Measurements from ENCODE around the gene ADCY5. TPM values are rescaled to one million over a fixed set of nuclear protein-coding genes. Genes with fewer than 3 reads are reported as not detected.

The ADCY5 gene
- total RNA-seq, 2 experiments from 2014 or later = 0.10 TPM; not detected in 1

- Mint-ChIP-seq H3K36me3 (ENCODE audit: low read depth) (no peaks in the 10 kb centered on the region), H3K27me3 (ENCODE audit: low read depth) (peaks cover 24% of the 10 kb centered on the region), H3K9me3 (peaks cover 6% of the 10 kb centered on the region), H3K27ac (no peak overlapping the region), H3K4me1 (ENCODE audit: low read depth) (no peaks in the 10 kb centered on the region), H3K4me3 (no peak overlapping the region)
- intact Hi-C loops (cut with micrococcal nuclease) = no loop called here
- CTCF ChIA-PET = no interaction called here
- DNase-seq = no peak
Observed at GRCh38 chr3:123353227-123353849, 95.6 kb downstream of the ADCY5 start.

- intact Hi-C loops (cut with micrococcal nuclease) = no loop called here
- no peaks in the 10 kb centered on the region for H3K36me3 Mint-ChIP-seq (ENCODE audit: low read depth)
- H3K27me3 Mint-ChIP-seq (ENCODE audit: low read depth) = peaks cover 24% of the 10 kb centered on the region
- no peaks in the 10 kb centered on the region for H3K4me1 Mint-ChIP-seq (ENCODE audit: low read depth)
- no peak overlapping the region for H3K4me3 Mint-ChIP-seq
- H3K27ac Mint-ChIP-seq = no peak overlapping the region
- CTCF ChIA-PET = no interaction called here
- H3K9me3 Mint-ChIP-seq = peaks cover 6% of the 10 kb centered on the region
- DNase-seq = no peak
Observed at GRCh38 chr3:123352134-123352554, 96.7 kb downstream of the ADCY5 start.

GRCh38 chr3:123351501-123351900 lies 97.4 kb downstream of the ADCY5 start:
- Mint-ChIP-seq H3K4me1 (ENCODE audit: low read depth) (no peaks in the 10 kb centered on the region), H3K4me3 (no peak overlapping the region), H3K27ac (no peak overlapping the region), H3K27me3 (ENCODE audit: low read depth) (peaks cover 20% of the 10 kb centered on the region), H3K9me3 (peaks cover 6% of the 10 kb centered on the region), H3K36me3 (ENCODE audit: low read depth) (no peaks in the 10 kb centered on the region)
- DNase-seq = no peak
- CTCF ChIA-PET = interaction anchor here (0.6 kb wide), 1 partner anchor 1657 kb away, joined by 4 read pairs; no protein-coding TSS in a partner anchor
- intact Hi-C loops (cut with micrococcal nuclease) = no loop called here

- DNase-seq = no peak
- intact Hi-C loops (cut with micrococcal nuclease) = no loop called here
- Mint-ChIP-seq H3K27ac (no peak overlapping the region), H3K36me3 (ENCODE audit: low read depth) (no peaks in the 10 kb centered on the region), H3K9me3 (peaks cover 6% of the 10 kb centered on the region), H3K4me1 (ENCODE audit: low read depth) (no peaks in the 10 kb centered on the region), H3K4me3 (no peak overlapping the region), H3K27me3 (ENCODE audit: low read depth) (peaks cover 19% of the 10 kb centered on the region)
- CTCF ChIA-PET = interaction anchor here (0.6 kb wide), 1 partner anchor 1658 kb away, joined by 4 read pairs; no protein-coding TSS in a partner anchor
Observed at GRCh38 chr3:123350971-123351370, 97.9 kb downstream of the ADCY5 start.

- Mint-ChIP-seq H3K36me3 (ENCODE audit: low read depth) (no peaks in the 10 kb centered on the region), H3K4me3 (no peak overlapping the region), H3K27ac (no peak overlapping the region), H3K4me1 (ENCODE audit: low read depth) (no peaks in the 10 kb centered on the region), H3K27me3 (ENCODE audit: low read depth) (peaks cover 19% of the 10 kb centered on the region), H3K9me3 (peaks cover 4% of the 10 kb centered on the region)
- intact Hi-C loops (cut with micrococcal nuclease) = no loop called here
- CTCF ChIA-PET = no interaction called here
- DNase-seq = no peak
Observed at GRCh38 chr3:123349566-123350435, 99.1 kb downstream of the ADCY5 start.

- CTCF ChIA-PET = no interaction called here
- no peak overlapping the region for H3K4me3 Mint-ChIP-seq
- H3K4me1 Mint-ChIP-seq (ENCODE audit: low read depth) = no peaks in the 10 kb centered on the region
- intact Hi-C loops (cut with micrococcal nuclease) = no loop called here
- peaks cover 16% of the 10 kb centered on the region for H3K27me3 Mint-ChIP-seq (ENCODE audit: low read depth)
- no peaks in the 10 kb centered on the region for H3K36me3 Mint-ChIP-seq (ENCODE audit: low read depth)
- H3K9me3 Mint-ChIP-seq = peaks cover 1% of the 10 kb centered on the region
- no peak overlapping the region for H3K27ac Mint-ChIP-seq
- DNase-seq = no peak
Observed at GRCh38 chr3:123349201-123349535, 99.7 kb downstream of the ADCY5 start.

- H3K4me1 Mint-ChIP-seq (ENCODE audit: low read depth) = no peaks in the 10 kb centered on the region
- H3K9me3 Mint-ChIP-seq = no peaks in the 10 kb centered on the region
- no peak overlapping the region for H3K27ac Mint-ChIP-seq
Observed at GRCh38 chr3:123348471-123349200, 100.3 kb downstream of the ADCY5 start.

GRCh38 chr3:123347691-123348264 lies 101.1 kb downstream of the ADCY5 start:
- no peaks in the 10 kb centered on the region for H3K9me3 Mint-ChIP-seq
- no peaks in the 10 kb centered on the region for H3K4me1 Mint-ChIP-seq (ENCODE audit: low read depth)
- peaks cover 11% of the 10 kb centered on the region for H3K27me3 Mint-ChIP-seq (ENCODE audit: low read depth)
- H3K36me3 Mint-ChIP-seq (ENCODE audit: low read depth) = no peaks in the 10 kb centered on the region
- intact Hi-C loops (cut with micrococcal nuclease) = no loop called here
- no peak for DNase-seq
- H3K27ac Mint-ChIP-seq = no peak overlapping the region
- CTCF ChIA-PET = no interaction called here
- no peak overlapping the region for H3K4me3 Mint-ChIP-seq

More at GRCh38 chr3:123348471-123349200, 100.3 kb downstream of the ADCY5 start:
- CTCF ChIA-PET = no interaction called here
- Mint-ChIP-seq H3K27me3 (ENCODE audit: low read depth) (peaks cover 11% of the 10 kb centered on the region), H3K4me3 (no peak overlapping the region), H3K36me3 (ENCODE audit: low read depth) (no peaks in the 10 kb centered on the region)
- no peak for DNase-seq
- intact Hi-C loops (cut with micrococcal nuclease) = no loop called here

GRCh38 chr3:123347205-123347604 lies 101.7 kb downstream of the ADCY5 start:
- H3K27ac Mint-ChIP-seq = no peak overlapping the region
- no peaks in the 10 kb centered on the region for H3K4me1 Mint-ChIP-seq (ENCODE audit: low read depth)
- DNase-seq = no peak
- H3K4me3 Mint-ChIP-seq = no peak overlapping the region
- intact Hi-C loops (cut with micrococcal nuclease) = no loop called here
- no peaks in the 10 kb centered on the region for H3K36me3 Mint-ChIP-seq (ENCODE audit: low read depth)
- H3K27me3 Mint-ChIP-seq (ENCODE audit: low read depth) = peaks cover 11% of the 10 kb centered on the region
- H3K9me3 Mint-ChIP-seq = no peaks in the 10 kb centered on the region
- CTCF ChIA-PET = no interaction called here

GRCh38 chr3:123346021-123346420 lies 102.9 kb downstream of the ADCY5 start:
- Mint-ChIP-seq H3K9me3 (no peaks in the 10 kb centered on the region), H3K27me3 (ENCODE audit: low read depth) (peaks cover 11% of the 10 kb centered on the region), H3K27ac (no peak overlapping the region), H3K4me3 (no peak overlapping the region), H3K36me3 (ENCODE audit: low read depth) (no peaks in the 10 kb centered on the region), H3K4me1 (ENCODE audit: low read depth) (no peaks in the 10 kb centered on the region)
- intact Hi-C loops (cut with micrococcal nuclease) = no loop called here
- no peak for DNase-seq
- CTCF ChIA-PET = no interaction called here

GRCh38 chr3:123344907-123345594 lies 103.8 kb downstream of the ADCY5 start:
- no peak for DNase-seq
- CTCF ChIA-PET = no interaction called here
- H3K27me3 Mint-ChIP-seq (ENCODE audit: low read depth) = peaks cover 11% of the 10 kb centered on the region
- no peak overlapping the region for H3K27ac Mint-ChIP-seq
- no peak overlapping the region for H3K4me3 Mint-ChIP-seq
- H3K9me3 Mint-ChIP-seq = no peaks in the 10 kb centered on the region
- no peaks in the 10 kb centered on the region for H3K36me3 Mint-ChIP-seq (ENCODE audit: low read depth)
- intact Hi-C loops (cut with micrococcal nuclease) = no loop called here
- H3K4me1 Mint-ChIP-seq (ENCODE audit: low read depth) = no peaks in the 10 kb centered on the region

Measured in activated naive CD4-positive, alpha-beta T cell treated with anti-CD3 and anti-CD28 coated beads for 36 hours (primary cell).